GM21737 (cell line): ENCODE results near the gene IL31RA.
"Not testable (repeated sequence)": the region's sequence is repeated elsewhere in the genome, so short reads cannot be mapped to it uniquely, and the experiment has no call there.

Experiments
- ATAC-seq: cut with Tn5 transposase; IDR thresholded peaks from one replicate; pipeline ENCODE4 v1.9.1; 2021; ENCODE audit warnings: mild to moderate bottlenecking, moderate library complexity; ENCODE audit not compliant: unreplicated experiment

IL31RA gene

DNA sequence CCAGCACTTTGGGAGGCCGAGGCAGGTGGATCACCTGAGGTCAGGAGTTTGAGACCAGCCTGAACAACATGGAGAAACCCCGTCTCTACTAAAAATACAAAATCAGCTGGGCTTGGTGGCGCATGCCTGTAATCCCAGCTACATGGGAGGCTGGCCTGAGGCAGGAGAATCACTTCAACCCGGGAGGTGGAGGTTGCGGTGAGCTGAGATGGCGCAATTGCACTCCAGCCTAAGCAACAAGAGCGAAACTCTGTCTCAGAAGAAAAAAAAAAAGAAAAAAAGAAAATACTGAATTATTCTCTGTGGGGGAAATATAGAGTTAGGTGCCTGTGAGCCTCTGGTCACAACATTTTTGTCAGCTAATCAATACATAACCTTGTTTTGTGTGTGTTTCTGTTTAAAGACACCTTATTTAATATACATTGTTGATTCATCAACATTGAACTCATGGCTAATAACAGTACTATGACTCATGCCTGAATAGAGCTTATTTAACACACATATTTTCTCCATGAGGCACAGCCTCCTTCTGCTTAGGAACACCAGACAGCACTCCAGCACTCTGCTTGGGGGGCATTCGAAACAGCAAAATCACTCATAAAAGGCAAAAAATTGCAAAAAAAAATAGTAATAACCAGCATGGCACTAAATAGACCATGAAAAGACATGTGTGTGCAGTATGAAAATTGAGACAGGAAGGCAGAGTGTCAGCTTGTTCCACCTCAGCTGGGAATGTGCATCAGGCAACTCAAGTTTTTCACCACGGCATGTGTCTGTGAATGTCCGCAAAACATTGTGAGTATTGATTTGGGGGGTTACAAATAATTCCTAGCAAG lies at the start of gene IL31RA:
Gene IL31RA, plus strand, starts transcription at position 519 of the 836 bp plus-strand sequence. Its CDS starts 214 bp downstream, at position 733.
- no peak for ATAC-seq

DNA sequence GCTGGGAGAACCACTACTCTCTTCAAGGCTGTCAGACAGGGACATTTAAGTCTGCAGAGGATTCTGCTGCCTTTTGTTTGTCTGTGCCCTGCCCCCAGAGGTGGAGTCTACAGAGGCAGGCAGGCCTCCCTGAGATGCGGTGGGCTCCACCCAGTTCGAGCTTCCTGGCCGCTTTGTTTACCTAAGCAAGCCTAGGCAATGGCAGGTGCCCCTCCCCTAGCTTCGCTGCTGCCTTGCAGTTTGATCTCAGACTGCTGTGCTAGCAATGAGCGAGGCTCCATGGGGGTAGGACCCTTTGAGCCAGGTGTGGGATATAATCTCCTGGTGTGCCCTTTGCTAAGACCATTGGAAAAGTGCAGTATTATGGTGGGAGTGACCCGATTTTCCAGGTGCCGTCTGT lies 42.3 kb upstream of the IL31RA start:
- not testable (repeated sequence) for ATAC-seq

GRCh38 chr5:55815939-55816338 lies 35.2 kb upstream of the IL31RA start:
- not testable (repeated sequence) for ATAC-seq

DNA sequence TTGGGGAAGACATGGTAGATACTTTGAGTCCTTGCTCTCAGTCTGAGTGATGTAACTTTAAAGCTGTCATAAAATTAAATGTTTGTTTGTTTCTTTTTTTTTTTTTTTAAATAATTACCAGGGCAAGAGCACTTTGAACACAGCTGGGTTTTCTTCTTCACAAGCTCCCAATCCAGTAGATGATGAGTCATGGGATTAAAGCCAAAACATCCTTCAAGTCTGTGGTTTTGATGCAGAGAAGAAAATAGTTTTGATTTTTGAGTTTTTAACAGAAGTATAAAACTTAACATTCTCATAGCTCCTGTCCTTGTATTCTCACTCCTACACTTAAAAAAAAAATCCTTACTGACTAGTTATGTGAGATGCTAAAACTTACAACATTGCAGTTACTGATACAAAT lies 34.8 kb upstream of the IL31RA start:
- no peak for ATAC-seq

DNA sequence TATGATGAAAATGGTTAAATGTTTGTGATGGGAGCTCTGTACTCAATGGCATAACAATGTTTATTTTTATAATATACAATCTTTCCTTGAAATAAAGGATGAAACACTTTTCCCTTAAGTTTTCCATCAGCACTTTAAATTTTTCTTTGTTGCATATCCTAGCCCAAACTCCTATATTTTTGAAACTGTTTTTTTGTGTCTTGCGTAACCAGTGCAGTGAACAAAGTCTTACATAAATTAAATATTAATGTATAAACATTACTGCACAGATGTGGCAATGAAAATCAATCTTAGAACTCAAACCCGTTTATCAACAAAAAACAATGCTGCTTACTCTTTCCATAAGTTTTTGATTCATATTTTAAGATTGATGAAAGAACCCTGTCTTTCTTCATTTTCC lies 34.1 kb upstream of the IL31RA start:
- ATAC-seq, result no peak

GRCh38 chr5:55820488-55820887 lies 30.7 kb upstream of the IL31RA start:
- no peak for ATAC-seq

DNA sequence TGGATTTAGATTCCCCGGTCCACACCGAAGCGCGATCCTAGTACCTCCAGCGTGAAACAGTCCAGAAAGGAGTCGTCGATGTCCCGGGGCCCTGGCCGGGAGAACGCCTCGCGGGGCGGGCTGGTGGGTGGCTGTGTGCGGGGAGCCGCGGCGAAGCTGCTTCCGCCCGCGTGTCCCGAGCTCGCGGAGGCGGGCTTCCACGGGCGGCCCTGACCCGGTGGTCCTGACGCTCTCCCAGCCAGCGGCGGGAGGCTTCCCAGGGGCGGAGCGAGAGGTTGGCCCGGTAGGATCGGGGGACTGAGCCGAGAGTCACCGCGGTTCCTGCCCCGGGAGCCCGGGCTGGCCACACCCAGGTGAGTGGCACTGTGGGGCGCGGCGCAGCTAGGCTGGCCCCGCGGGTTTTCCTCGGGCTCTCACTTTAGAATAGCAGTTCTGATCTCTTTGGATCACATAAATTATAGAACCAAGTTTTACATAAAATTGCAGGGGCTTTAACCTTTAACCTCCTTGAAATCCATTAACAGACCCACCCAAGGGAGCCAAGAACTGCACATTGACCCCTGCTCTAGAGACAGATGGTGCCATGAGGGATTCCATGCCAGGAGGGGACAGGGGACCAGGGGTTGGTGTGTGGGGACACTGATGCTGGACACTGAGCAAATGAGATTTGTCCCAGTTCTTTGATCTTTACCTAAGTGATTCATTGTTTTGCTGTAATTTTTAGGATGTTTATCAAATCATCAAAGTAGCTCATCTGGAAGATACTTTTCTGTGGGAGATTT lies 29.2 kb upstream of the IL31RA start:
- ATAC-seq, result no peak

DNA sequence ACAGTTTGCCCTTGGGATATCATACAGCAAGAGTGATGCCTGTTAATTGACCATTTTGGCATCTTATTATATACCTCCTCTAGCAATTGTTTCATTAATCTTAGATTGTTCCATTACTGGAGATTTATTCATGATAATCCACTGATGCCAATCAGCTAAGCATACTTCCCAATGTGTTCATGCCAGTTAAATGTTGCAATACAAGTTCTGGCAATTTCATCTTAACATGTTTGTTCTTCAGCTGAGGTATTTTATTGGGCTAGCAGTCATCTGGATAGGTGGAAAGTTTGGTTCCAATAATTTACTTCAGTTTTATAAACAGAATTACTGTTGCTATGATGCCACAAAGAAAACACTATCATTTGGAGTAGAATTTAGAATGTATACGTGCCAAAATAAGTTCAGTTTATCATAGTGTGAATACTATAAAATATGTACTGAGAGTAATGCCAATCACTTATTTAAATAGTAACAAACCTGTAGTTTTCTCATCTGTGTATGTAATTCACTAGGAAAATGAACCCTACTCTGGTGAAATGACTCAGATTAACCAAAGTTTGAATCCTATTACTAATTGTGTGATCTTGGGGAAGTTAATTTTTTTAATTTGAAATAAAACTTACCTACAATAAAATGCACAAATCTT lies 27.9 kb upstream of the IL31RA start:
- no peak for ATAC-seq

DNA sequence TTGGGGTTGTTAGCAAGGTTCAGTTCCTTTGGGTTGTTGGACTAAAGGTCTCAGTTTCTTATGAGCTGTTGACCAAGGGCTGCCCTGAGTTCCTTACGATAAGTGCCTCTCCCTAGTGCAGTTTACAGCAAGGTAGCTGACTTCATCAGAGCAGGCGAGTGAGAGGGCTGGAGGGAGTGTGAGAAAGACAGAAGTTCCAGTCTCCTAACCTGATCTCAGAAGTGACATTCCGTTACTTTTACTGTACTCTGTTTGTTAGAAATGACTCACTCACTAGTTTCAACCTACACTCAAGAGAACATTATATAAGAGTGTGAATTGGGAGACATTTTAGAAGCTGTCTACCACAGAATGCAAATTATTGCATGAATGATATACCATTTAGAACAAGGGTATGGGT lies 21.2 kb upstream of the IL31RA start:
- ATAC-seq, result no peak

GRCh38 chr5:55832446-55832845 lies 18.7 kb upstream of the IL31RA start:
- no peak for ATAC-seq

GRCh38 chr5:55836191-55836590 lies 15.0 kb upstream of the IL31RA start:
- no peak for ATAC-seq

DNA sequence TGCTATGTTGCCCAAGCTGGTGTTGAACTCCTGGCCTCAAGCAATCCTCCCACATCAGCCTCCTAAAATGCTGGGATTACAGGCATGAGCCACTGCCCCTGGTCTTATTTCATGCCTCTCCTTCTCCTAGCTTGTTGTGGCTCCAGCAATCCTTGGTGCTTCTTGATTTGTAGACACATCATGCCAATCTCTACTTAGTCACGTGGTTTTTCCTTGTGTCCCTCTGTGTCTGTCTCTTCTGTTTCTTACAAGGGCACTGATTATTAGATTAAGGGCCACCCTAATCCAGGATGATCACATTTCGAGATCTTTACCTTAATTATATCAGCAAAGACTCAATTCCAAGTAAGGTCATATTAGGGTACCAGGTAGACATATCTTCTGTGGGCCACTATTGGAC lies 9.2 kb upstream of the IL31RA start:
- no peak for ATAC-seq

DNA sequence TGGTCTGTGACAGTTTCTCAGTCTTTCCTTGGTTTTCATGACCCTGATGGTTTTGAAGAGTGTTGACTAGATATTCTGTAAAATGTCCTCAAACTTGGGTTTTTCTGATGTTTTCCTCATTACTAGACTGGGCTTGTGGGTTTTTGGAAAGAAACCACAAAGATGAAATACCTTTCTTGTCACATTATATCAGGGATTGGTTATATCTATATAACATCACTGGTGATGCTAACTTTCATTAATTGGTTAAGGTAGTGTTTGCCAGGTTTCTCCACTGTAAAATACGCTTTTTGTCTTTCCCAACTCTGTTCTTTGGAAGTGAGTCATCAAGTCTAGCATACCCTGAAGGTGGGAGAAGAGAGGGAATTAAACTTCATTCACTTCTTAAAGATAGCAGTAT lies 3.3 kb upstream of the IL31RA start:
- ATAC-seq, result no peak

DNA sequence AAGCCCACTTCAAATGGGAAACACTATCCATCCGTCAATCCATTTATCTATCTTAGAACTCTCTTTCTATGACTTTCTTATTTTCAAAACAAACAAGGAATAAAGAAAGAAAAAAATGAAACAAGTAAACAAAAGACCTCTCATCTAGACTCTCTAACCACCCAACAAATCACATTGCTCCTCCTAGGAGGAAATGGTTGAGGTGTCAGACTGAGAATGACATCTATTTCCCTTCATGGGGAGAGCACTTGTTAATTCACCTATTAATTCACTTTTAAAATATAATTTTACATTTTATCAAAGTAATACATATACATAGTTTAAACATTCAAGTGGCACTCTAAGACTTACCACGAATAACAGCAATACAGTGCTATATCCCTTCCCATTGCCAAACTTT lies 2.4 kb upstream of the IL31RA start:
- no peak for ATAC-seq

DNA sequence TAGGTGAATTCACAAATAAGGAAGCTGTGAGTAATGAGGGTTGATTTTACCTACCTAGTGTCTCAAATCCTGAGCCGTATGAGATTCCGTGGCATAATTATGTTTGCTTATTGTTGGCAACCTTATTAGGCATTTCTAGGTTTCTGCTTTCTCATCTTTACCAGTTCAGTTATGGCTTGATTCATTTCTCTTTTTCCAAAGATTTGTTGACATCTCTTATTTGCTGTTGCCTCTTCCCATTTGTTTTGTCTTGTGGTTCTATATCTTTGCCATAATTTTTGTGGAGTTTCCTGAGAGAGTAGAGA lies 470 bp downstream of the IL31RA start:
- no peak for ATAC-seq

DNA sequence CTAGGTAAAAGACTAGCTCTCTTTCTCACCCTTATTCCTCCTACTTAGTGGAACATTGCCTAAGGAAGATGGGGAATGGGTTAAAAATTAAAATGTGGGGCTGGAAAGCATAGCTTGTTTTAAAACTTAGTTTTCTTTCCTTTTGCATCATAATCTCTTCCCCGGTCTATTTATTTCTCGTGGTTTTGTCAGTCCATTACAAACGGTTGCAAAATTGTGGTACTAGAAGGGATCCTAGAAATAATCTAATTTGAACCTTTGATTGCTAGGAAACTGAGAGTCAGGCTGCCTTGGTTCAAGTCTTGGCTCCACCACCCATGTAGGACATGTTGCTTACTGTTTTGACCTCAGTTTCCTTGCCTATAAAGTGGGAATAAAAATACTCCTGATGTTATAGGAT lies 1.3 kb downstream of the IL31RA start:
- no peak for ATAC-seq

- ATAC-seq, result no peak
Measured at GRCh38 chr5:55853041-55853670, 2.0 kb downstream of the IL31RA start.

- ATAC-seq, result no peak
Measured at GRCh38 chr5:55853818-55854217, 2.7 kb downstream of the IL31RA start.

DNA sequence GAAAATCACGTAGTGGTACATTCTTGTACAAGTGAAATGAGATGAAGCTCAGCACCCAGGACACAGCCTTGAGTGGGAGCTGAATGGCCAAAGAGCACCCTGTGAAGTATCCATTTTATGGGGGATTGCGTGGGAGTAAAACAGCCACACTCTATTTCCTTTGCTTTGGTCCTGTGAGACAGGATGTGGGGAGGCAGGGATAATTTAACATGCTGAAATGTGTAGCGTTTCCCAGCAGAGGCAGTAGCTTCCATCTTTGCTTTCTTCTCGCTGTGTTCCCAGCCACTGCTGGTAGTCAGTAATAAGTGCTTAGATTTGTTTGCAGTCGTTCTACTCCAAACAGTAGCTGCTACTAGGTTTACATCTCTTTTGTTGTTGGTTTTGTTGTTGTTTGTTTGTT lies 4.4 kb downstream of the IL31RA start:
- ATAC-seq, result no peak

- no peak for ATAC-seq
Measured at GRCh38 chr5:55856516-55857246, 5.5 kb downstream of the IL31RA start.

DNA sequence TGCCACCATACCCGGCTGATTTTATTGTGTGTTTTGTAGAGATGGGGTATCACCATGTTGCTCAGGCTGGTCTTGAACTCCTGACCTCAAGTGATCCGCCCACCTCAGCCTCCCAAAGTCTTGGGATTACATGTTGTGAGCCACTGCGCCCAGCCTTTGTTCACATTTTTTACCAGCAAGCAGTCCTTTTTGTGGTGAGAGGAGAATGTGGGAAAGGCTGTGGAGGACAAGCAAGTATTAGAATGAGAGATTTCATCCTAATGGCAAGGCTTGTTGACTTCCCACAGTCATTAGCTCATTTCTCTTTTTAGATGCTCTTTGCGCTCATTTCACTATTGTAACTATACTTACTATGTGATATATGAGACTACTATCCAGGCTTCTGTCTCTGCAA lies 6.1 kb downstream of the IL31RA start:
- no peak for ATAC-seq
